Stimulated activated memory B cell treated with anti-CD40 and anti-IgM and Interleukin-4, amounts not matched to agents 10 μg/mL and 1 μg/mL and 100 μg/mL, for 72 hours (primary cell): ENCODE results near the gene SLC4A5.
"Not testable (repeated sequence)": the region's sequence is repeated elsewhere in the genome, so short reads cannot be mapped to it uniquely, and the experiment has no call there.

Experiments
- ATAC-seq: fragments of 150-1000 bp; cut with Tn5 transposase; 2 replicates; pipeline ENCODE4 v1.10.0; 2021
- H3K27ac Mint-ChIP-seq: one replicate; pipeline ENCODE4 v1.8.0; 2022; ENCODE audit warnings: mild to moderate bottlenecking, mixed read lengths
- H3K27me3 Mint-ChIP-seq: one replicate; pipeline ENCODE4 v1.8.0; 2022; ENCODE audit warnings: mixed read lengths
- H3K36me3 Mint-ChIP-seq: one replicate; pipeline ENCODE4 v1.8.0; 2022; ENCODE audit warnings: mixed read lengths
- H3K4me1 Mint-ChIP-seq: one replicate; pipeline ENCODE4 v1.8.0; 2022; ENCODE audit warnings: mixed read lengths
- H3K4me3 Mint-ChIP-seq: one replicate; pipeline ENCODE4 v1.8.0; 2022; ENCODE audit warnings: mild to moderate bottlenecking, moderate library complexity, mixed read lengths
- H3K9me3 Mint-ChIP-seq: one replicate; pipeline ENCODE4 v1.8.0; 2022; ENCODE audit warnings: mixed read lengths

The SLC4A5 gene

GRCh38 chr2:74199275-74199701, 143.9 kb downstream of the SLC4A5 start:
- Mint-ChIP-seq H3K27me3 (no peaks in the 10 kb centered on the region), H3K4me3 (peak overlapping the region; percentile 92), H3K27ac (peak overlapping the region; percentile 98), H3K4me1 (peaks cover 42% of the 10 kb centered on the region), H3K9me3 (no peaks in the 10 kb centered on the region), H3K36me3 (peaks cover 14% of the 10 kb centered on the region)
- ATAC-seq = no peak

- Mint-ChIP-seq H3K27me3 (no peaks in the 10 kb centered on the region), H3K27ac (peak within 1 kb of the TSS; percentile 98), H3K4me3 (peak within 1 kb of the TSS; percentile 92), H3K36me3 (peaks cover 13% of the 10 kb centered on the region), H3K4me1 (peaks cover 40% of the 10 kb centered on the region), H3K9me3 (no peaks in the 10 kb centered on the region)
- ATAC-seq = peak; percentile 97
Observed at GRCh38 chr2:74198461-74199274, 144.5 kb downstream of the SLC4A5 start, which contains the start of gene MTHFD2. MTHFD2 (plus strand) TSS chr2:74198615; CDS start chr2:74198642, 27 bp downstream.

GRCh38 chr2:74198023-74198460, 145.2 kb downstream of the SLC4A5 start:
- no peaks in the 10 kb centered on the region for H3K9me3 Mint-ChIP-seq
- peaks cover 40% of the 10 kb centered on the region for H3K4me1 Mint-ChIP-seq
- ATAC-seq = no peak
- H3K36me3 Mint-ChIP-seq = peaks cover 13% of the 10 kb centered on the region
- H3K27me3 Mint-ChIP-seq = no peaks in the 10 kb centered on the region
- H3K27ac Mint-ChIP-seq = peak overlapping the region; percentile 98
- peak overlapping the region; percentile 92 for H3K4me3 Mint-ChIP-seq

GRCh38 chr2:74197049-74197448, 146.2 kb downstream of the SLC4A5 start:
- no peaks in the 10 kb centered on the region for H3K9me3 Mint-ChIP-seq
- peaks cover 13% of the 10 kb centered on the region for H3K36me3 Mint-ChIP-seq
- no peak overlapping the region for H3K4me3 Mint-ChIP-seq
- no peak for ATAC-seq
- no peaks in the 10 kb centered on the region for H3K27me3 Mint-ChIP-seq
- no peak overlapping the region for H3K27ac Mint-ChIP-seq
- peaks cover 40% of the 10 kb centered on the region for H3K4me1 Mint-ChIP-seq

- no peak for ATAC-seq
- Mint-ChIP-seq H3K4me1 (peaks cover 20% of the 10 kb centered on the region), H3K4me3 (no peak overlapping the region), H3K27me3 (no peaks in the 10 kb centered on the region), H3K27ac (no peak overlapping the region), H3K9me3 (no peaks in the 10 kb centered on the region), H3K36me3 (peaks cover 7% of the 10 kb centered on the region)
Observed at GRCh38 chr2:74194799-74195198, 148.4 kb downstream of the SLC4A5 start.

- H3K27ac Mint-ChIP-seq = no peak overlapping the region
- peaks cover 17% of the 10 kb centered on the region for H3K4me1 Mint-ChIP-seq
Observed at GRCh38 chr2:74191596-74192380, 151.4 kb downstream of the SLC4A5 start.

GRCh38 chr2:74188696-74189095, 154.5 kb downstream of the SLC4A5 start:
- H3K9me3 Mint-ChIP-seq = no peaks in the 10 kb centered on the region
- H3K27me3 Mint-ChIP-seq = no peaks in the 10 kb centered on the region
- no peaks in the 10 kb centered on the region for H3K36me3 Mint-ChIP-seq
- no peak overlapping the region for H3K4me3 Mint-ChIP-seq
- no peak for ATAC-seq
- peaks cover 48% of the 10 kb centered on the region for H3K4me1 Mint-ChIP-seq
- H3K27ac Mint-ChIP-seq = no peak overlapping the region

More at GRCh38 chr2:74191596-74192380, 151.4 kb downstream of the SLC4A5 start:
- Mint-ChIP-seq H3K36me3 (no peaks in the 10 kb centered on the region), H3K9me3 (no peaks in the 10 kb centered on the region), H3K27me3 (no peaks in the 10 kb centered on the region), H3K4me3 (no peak overlapping the region)
- ATAC-seq = no peak

GRCh38 chr2:74188018-74188601, 155.1 kb downstream of the SLC4A5 start:
- Mint-ChIP-seq H3K4me3 (no peak overlapping the region), H3K4me1 (peaks cover 50% of the 10 kb centered on the region), H3K9me3 (no peaks in the 10 kb centered on the region), H3K27ac (peak overlapping the region; percentile 99), H3K36me3 (no peaks in the 10 kb centered on the region), H3K27me3 (no peaks in the 10 kb centered on the region)
- ATAC-seq = no peak

- not testable (repeated sequence) for H3K36me3 Mint-ChIP-seq, H3K4me3 Mint-ChIP-seq, ATAC-seq, H3K9me3 Mint-ChIP-seq, H3K27me3 Mint-ChIP-seq
- peak overlapping the region; percentile 99 for H3K27ac Mint-ChIP-seq
- peaks cover 60% of the 10 kb centered on the region for H3K4me1 Mint-ChIP-seq
Observed at GRCh38 chr2:74186706-74187105, 156.5 kb downstream of the SLC4A5 start.

- no peaks in the 10 kb centered on the region for H3K27me3 Mint-ChIP-seq
- H3K9me3 Mint-ChIP-seq = no peaks in the 10 kb centered on the region
- H3K36me3 Mint-ChIP-seq = no peaks in the 10 kb centered on the region
- H3K4me1 Mint-ChIP-seq = peaks cover 63% of the 10 kb centered on the region
- H3K27ac Mint-ChIP-seq = peak overlapping the region; percentile 99
- ATAC-seq = peak; percentile 90
- peak overlapping the region; percentile 70 for H3K4me3 Mint-ChIP-seq
Observed at GRCh38 chr2:74186038-74186437, 157.2 kb downstream of the SLC4A5 start.

GRCh38 chr2:74183878-74184277, 159.3 kb downstream of the SLC4A5 start:
- H3K36me3 Mint-ChIP-seq = no peaks in the 10 kb centered on the region
- H3K27me3 Mint-ChIP-seq = no peaks in the 10 kb centered on the region
- H3K27ac Mint-ChIP-seq = peak overlapping the region; percentile 99
- no peak for ATAC-seq
- H3K4me1 Mint-ChIP-seq = peaks cover 61% of the 10 kb centered on the region
- H3K9me3 Mint-ChIP-seq = no peaks in the 10 kb centered on the region
- no peak overlapping the region for H3K4me3 Mint-ChIP-seq

- Mint-ChIP-seq H3K27me3 (no peaks in the 10 kb centered on the region), H3K36me3 (peaks cover 7% of the 10 kb centered on the region), H3K27ac (peak overlapping the region; percentile 99), H3K9me3 (no peaks in the 10 kb centered on the region), H3K4me1 (peaks cover 56% of the 10 kb centered on the region), H3K4me3 (peak overlapping the region; percentile 65)
- ATAC-seq = peak; percentile 69
Observed at GRCh38 chr2:74181739-74182138, 161.5 kb downstream of the SLC4A5 start.

- H3K4me1 Mint-ChIP-seq = peaks cover 55% of the 10 kb centered on the region
- peak overlapping the region; percentile 98 for H3K27ac Mint-ChIP-seq
- H3K9me3 Mint-ChIP-seq = no peaks in the 10 kb centered on the region
- peaks cover 28% of the 10 kb centered on the region for H3K36me3 Mint-ChIP-seq
- ATAC-seq = peak; percentile 18
- no peaks in the 10 kb centered on the region for H3K27me3 Mint-ChIP-seq
- H3K4me3 Mint-ChIP-seq = peak overlapping the region; percentile 85
Observed at GRCh38 chr2:74179063-74179865, 164.0 kb downstream of the SLC4A5 start.

- Mint-ChIP-seq H3K27ac (peak within 1 kb of the TSS; percentile 98), H3K4me3 (peak within 1 kb of the TSS; percentile 85), H3K9me3 (no peaks in the 10 kb centered on the region), H3K27me3 (no peaks in the 10 kb centered on the region), H3K36me3 (peaks cover 29% of the 10 kb centered on the region), H3K4me1 (peaks cover 50% of the 10 kb centered on the region)
- ATAC-seq = peak; percentile 94
Observed at GRCh38 chr2:74178211-74179062, 164.8 kb downstream of the SLC4A5 start, which contains the start of gene MOB1A. MOB1A (minus strand) TSS chr2:74178879; CDS start chr2:74178674, 205 bp downstream.
